Measurements from ENCODE around the gene BRD1. TPM values are rescaled to one million over a fixed set of nuclear protein-coding genes. Genes with fewer than 3 reads are reported as not detected.

Gene BRD1
- total RNA-seq, 4 donors from 2014 or later, result 21.2 to 37.1 (median 28.6) TPM

GRCh38 chr22:49788504-49788903 lies 39.2 kb downstream of the BRD1 start:
- no peak for TF ChIP-seq CTCF (IDR thresholded peaks at IDR 0.05; ENCODE audit: low read depth)

GRCh38 chr22:49787861-49788260 lies 39.8 kb downstream of the BRD1 start:
- no peak for TF ChIP-seq CTCF (IDR thresholded peaks at IDR 0.05; ENCODE audit: low read depth)

GRCh38 chr22:49786976-49787706 lies 40.5 kb downstream of the BRD1 start:
- no peak for TF ChIP-seq CTCF (IDR thresholded peaks at IDR 0.05; ENCODE audit: low read depth)

GRCh38 chr22:49785841-49786471 lies 41.7 kb downstream of the BRD1 start:
- TF ChIP-seq CTCF (IDR thresholded peaks at IDR 0.05; ENCODE audit: low read depth), result no peak

- no peak for TF ChIP-seq CTCF (IDR thresholded peaks at IDR 0.05; ENCODE audit: low read depth)
Measured at GRCh38 chr22:49785046-49785521, 42.6 kb downstream of the BRD1 start.

GRCh38 chr22:49784630-49784971 lies 43.1 kb downstream of the BRD1 start:
- no peak for TF ChIP-seq CTCF (IDR thresholded peaks at IDR 0.05; ENCODE audit: low read depth)

- no peak for TF ChIP-seq CTCF (IDR thresholded peaks at IDR 0.05; ENCODE audit: low read depth)
Measured at GRCh38 chr22:49783926-49784629, 43.6 kb downstream of the BRD1 start.

Data from subcutaneous adipose tissue (tissue), 4 donors.